ENCODE data around the gene HTR3D. TPM values are rescaled to one million over a fixed set of nuclear protein-coding genes. Genes with fewer than 3 reads are reported as not detected.
"Not testable (repeated sequence)": the region's sequence is repeated elsewhere in the genome, so short reads cannot be mapped to it uniquely, and the experiment has no call there.

HTR3D gene
- total RNA-seq, 4 donors from 2014 or later: not detected

DNA sequence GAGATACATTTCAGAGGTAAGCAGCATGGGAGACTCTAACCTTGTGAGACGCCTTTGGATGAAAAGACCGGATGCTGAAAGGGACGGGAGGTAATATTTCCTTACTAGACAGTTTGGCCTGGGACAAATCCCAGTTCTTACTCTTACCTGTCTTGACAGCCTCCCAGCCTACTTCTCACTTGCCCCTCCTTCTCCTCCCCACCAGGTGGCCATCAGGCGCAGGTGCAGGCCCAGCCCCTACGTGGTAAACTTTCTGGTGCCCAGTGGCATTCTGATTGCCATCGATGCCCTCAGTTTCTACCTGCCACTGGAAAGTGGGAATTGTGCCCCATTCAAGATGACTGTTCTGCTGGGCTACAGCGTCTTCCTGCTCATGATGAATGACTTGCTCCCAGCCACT lies 6.3 kb downstream of the HTR3D start:
- DNase-seq: no peak
- Histone ChIP-seq H3K4me1 (no peaks in the 10 kb centered on the region), H3K4me3 (no peak overlapping the region), H3K9me3 (no peaks in the 10 kb centered on the region), H3K27me3 (no peaks in the 10 kb centered on the region), H3K36me3 (no peaks in the 10 kb centered on the region), H3K27ac (no peak overlapping the region)
- in situ Hi-C loops (cut with MboI; ENCODE audit: low pct_ligation_motif_present in 1 of 4, low pct_unique_long_range_greater_than_20kb in 1 of 4, low sequenced_read_pairs in 3 of 4): no loop called here
- intact Hi-C loops (cut with DNase I; ENCODE audit: low total_unique reads): no loop called here
- WGBS, 2 donors (ENCODE audit: low coverage in 1 of 2): 75 to 87% methylated on average over 3 to 7 of the region's 7 CpGs
- TF ChIP-seq POLR2AphosphoS5 (IDR thresholded peaks at IDR 0.05) (no peak), POLR2A (IDR thresholded peaks at IDR 0.05) (no peak), EP300 (IDR thresholded peaks at IDR 0.05; ENCODE audit: low read depth) (no peak)
- TF ChIP-seq, protein P1, sequence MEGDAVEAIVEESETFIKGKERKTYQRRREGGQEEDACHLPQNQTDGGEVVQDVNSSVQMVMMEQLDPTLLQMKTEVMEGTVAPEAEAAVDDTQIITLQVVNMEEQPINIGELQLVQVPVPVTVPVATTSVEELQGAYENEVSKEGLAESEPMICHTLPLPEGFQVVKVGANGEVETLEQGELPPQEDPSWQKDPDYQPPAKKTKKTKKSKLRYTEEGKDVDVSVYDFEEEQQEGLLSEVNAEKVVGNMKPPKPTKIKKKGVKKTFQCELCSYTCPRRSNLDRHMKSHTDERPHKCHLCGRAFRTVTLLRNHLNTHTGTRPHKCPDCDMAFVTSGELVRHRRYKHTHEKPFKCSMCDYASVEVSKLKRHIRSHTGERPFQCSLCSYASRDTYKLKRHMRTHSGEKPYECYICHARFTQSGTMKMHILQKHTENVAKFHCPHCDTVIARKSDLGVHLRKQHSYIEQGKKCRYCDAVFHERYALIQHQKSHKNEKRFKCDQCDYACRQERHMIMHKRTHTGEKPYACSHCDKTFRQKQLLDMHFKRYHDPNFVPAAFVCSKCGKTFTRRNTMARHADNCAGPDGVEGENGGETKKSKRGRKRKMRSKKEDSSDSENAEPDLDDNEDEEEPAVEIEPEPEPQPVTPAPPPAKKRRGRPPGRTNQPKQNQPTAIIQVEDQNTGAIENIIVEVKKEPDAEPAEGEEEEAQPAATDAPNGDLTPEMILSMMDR (IDR thresholded peaks at IDR 0.05): no peak

DNA sequence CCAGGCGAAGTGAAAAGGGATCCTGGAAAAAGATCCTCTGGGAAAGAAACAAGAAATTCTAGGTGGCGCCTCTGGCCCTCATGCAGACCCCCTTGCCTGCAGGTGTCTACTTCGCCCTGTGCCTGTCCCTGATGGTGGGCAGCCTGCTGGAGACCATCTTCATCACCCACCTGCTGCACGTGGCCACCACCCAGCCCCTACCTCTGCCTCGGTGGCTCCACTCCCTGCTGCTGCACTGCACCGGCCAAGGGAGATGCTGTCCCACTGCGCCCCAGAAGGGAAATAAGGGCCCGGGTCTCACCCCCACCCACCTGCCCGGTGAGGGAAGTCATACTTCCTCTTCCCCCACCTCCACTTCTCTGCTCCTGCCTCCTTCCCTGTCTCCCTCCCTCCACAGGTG lies 6.8 kb downstream of the HTR3D start:
- not testable (repeated sequence) for H3K9me3 ChIP-seq, H3K27ac ChIP-seq

DNA sequence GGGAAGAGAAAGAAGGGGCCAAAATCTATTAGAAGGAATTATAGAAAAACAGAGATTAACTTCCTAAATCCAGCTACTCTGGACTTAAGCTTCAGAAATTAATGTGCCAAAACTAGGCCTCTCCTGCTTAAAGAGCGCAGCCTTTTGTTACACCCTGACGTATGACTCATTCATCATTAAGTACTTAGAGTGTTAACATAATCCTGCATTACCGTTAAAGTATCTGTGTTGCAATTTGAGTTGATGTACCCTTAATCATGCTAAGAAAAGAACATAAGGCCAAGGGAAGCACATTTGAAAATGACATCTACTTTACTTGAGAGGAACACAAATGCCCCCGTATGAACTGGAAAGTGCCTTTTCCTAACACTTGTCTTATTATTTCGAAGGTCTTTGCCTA lies 7.9 kb downstream of the HTR3D start:
- H3K4me3 ChIP-seq: no peak overlapping the region
- no peaks in the 10 kb centered on the region for H3K9me3 ChIP-seq
- no peak for DNase-seq
- no peaks in the 10 kb centered on the region for H3K36me3 ChIP-seq
- in situ Hi-C loops (cut with MboI; ENCODE audit: low pct_ligation_motif_present in 1 of 4, low pct_unique_long_range_greater_than_20kb in 1 of 4, low sequenced_read_pairs in 3 of 4): no loop called here
- TF ChIP-seq POLR2AphosphoS5 (IDR thresholded peaks at IDR 0.05): peak in 1 of 3 donors; percentile 17
- TF ChIP-seq EP300 (IDR thresholded peaks at IDR 0.05; ENCODE audit: low read depth): no peak
- intact Hi-C loops (cut with DNase I; ENCODE audit: low total_unique reads): no loop called here
- H3K4me1 ChIP-seq: no peaks in the 10 kb centered on the region
- H3K27me3 ChIP-seq: no peaks in the 10 kb centered on the region
- WGBS, 2 donors (ENCODE audit: low coverage in 1 of 2): 65 to 73% methylated on average over 3 to 5 of the region's 5 CpGs
- no peak overlapping the region for H3K27ac ChIP-seq

More for the DNA sequence above, 6.8 kb downstream of the HTR3D start:
- H3K27me3 ChIP-seq; H3K36me3 ChIP-seq; DNase-seq; intact Hi-C loops (cut with DNase I; ENCODE audit: low total_unique reads); H3K4me3 ChIP-seq; H3K4me1 ChIP-seq; in situ Hi-C loops (cut with MboI; ENCODE audit: low pct_ligation_motif_present in 1 of 4, low pct_unique_long_range_greater_than_20kb in 1 of 4, low sequenced_read_pairs in 3 of 4): not testable (repeated sequence)
- WGBS, 2 donors (ENCODE audit: low coverage in 1 of 2): 82% methylated on average over 9 of the region's 9 CpGs; no CpG with 5 or more reads in 1 of the 2 donors

DNA sequence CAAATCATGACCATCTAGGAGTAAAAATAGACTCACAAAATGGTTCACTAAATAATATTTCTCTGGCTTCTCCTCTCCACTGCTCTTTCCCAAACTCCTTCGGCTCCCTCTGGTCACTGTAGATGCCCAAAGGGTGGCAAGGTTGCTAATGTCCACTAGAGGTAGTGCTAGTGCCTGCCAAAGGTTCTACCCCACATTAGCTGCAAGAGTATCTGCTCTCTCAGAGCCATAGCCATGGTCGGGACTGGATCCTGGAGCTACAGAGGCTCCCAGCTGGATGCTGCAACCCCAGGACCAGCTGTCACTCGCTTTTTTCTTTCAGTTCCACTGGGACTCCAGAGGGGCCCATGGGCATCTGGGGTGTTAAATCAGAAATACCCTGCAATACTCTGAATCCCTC lies 8.5 kb downstream of the HTR3D start:
- Histone ChIP-seq H3K4me3 (no peak overlapping the region), H3K27me3 (no peaks in the 10 kb centered on the region), H3K27ac (no peak overlapping the region), H3K36me3 (no peaks in the 10 kb centered on the region), H3K9me3 (no peaks in the 10 kb centered on the region), H3K4me1 (no peaks in the 10 kb centered on the region)
- no peak for TF ChIP-seq EP300 (IDR thresholded peaks at IDR 0.05; ENCODE audit: low read depth)
- TF ChIP-seq, protein P1 (IDR thresholded peaks at IDR 0.05): peak in 2 of 5 experiments; percentile 13 to 20
- WGBS, 2 donors (ENCODE audit: low coverage in 1 of 2): 40 to 48% methylated on average over 1 to 3 of the region's 3 CpGs
- DNase-seq: no peak
- in situ Hi-C loops (cut with MboI; ENCODE audit: low pct_ligation_motif_present in 1 of 4, low pct_unique_long_range_greater_than_20kb in 1 of 4, low sequenced_read_pairs in 3 of 4): no loop called here
- intact Hi-C loops (cut with DNase I; ENCODE audit: low total_unique reads): no loop called here

DNA sequence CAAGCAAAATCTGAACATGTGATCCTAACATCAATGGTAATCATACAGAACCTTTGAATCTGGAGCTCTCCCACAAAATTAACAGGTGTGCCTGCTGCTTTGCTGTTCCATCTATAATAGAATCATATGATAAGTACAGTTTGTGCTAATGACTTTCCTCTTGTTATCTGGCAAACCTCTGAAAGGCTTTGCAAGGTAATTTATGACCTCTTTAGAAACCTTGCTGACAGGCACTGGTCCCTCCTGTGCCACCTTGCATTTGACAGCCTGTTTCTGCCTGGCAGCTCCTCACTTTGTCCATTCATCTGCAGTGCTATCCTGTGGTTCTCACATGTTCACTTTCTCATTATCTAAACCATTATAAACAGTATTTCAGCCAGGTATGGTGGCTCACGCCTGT lies 11.1 kb downstream of the HTR3D start:
- no peaks in the 10 kb centered on the region for H3K36me3 ChIP-seq
- H3K4me1 ChIP-seq: no peaks in the 10 kb centered on the region
- TF ChIP-seq POLR2A (IDR thresholded peaks at IDR 0.05) (no peak), EP300 (IDR thresholded peaks at IDR 0.05; ENCODE audit: low read depth) (no peak), POLR2AphosphoS5 (IDR thresholded peaks at IDR 0.05) (no peak)
- TF ChIP-seq, protein P1 (IDR thresholded peaks at IDR 0.05): no peak
- intact Hi-C loops (cut with DNase I; ENCODE audit: low total_unique reads): no loop called here
- H3K27ac ChIP-seq: no peak overlapping the region
- no peak for DNase-seq
- in situ Hi-C loops (cut with MboI; ENCODE audit: low pct_ligation_motif_present in 1 of 4, low pct_unique_long_range_greater_than_20kb in 1 of 4, low sequenced_read_pairs in 3 of 4): no loop called here
- no peaks in the 10 kb centered on the region for H3K27me3 ChIP-seq
- 100% methylated on average over 1 of the region's 1 CpG; no CpG with 5 or more reads in 1 of the 2 donors for WGBS, 2 donors (ENCODE audit: low coverage in 1 of 2)
- no peak overlapping the region for H3K4me3 ChIP-seq
- H3K9me3 ChIP-seq: no peaks in the 10 kb centered on the region

All from transverse colon (tissue), 4 donors.